Type B pancreatic cell (in vitro differentiated cells): ENCODE results near the gene RAP1GAP2. TPM values are rescaled to one million over a fixed set of nuclear protein-coding genes. Genes with fewer than 3 reads are reported as not detected.
A peak's percentile ranks its signal among the peaks of the same experiment; 100 is the strongest.

Experiments
- DNase-seq: peaks from one replicate; pipeline ENCODE4 v3.0.0; 2021; ENCODE audit warnings: mixed read lengths; ENCODE audit not compliant: unreplicated experiment; ENCODE audit errors: extremely low spot score
- H3K27ac Mint-ChIP-seq: 2 replicates; pipeline ENCODE4 v1.8.0; 2021; ENCODE audit warnings: mild to moderate bottlenecking, mixed read lengths
- H3K27me3 Mint-ChIP-seq: 2 replicates; pipeline ENCODE4 v1.8.0; 2021; ENCODE audit warnings: mixed read lengths
- H3K36me3 Mint-ChIP-seq: 2 replicates; pipeline ENCODE4 v1.8.0; 2021; ENCODE audit warnings: mixed read lengths
- H3K4me1 Mint-ChIP-seq: one replicate; pipeline ENCODE4 v1.8.0; 2021; ENCODE audit warnings: mixed read lengths; ENCODE audit not compliant: unreplicated experiment
- H3K4me3 Mint-ChIP-seq: 2 replicates; pipeline ENCODE4 v1.8.0; 2021; ENCODE audit warnings: mild to moderate bottlenecking, mixed read lengths
- H3K9me3 Mint-ChIP-seq: 2 replicates; pipeline ENCODE4 v1.8.0; 2021; ENCODE audit warnings: mixed read lengths
- CTCF ChIP-seq: fragments of 200-600 bp; sonication (generic); conservative IDR thresholded peaks from 2 replicates; pipeline ENCODE4 v1.5.0; 2021; ENCODE audit warnings: antibody characterized with exemption, mild to moderate bottlenecking
- total RNA-seq: library from RNA; stranded (reverse); gene quantifications from 2 replicates; pipeline ENCODE4 v1.2.1, GENCODE V29; 2021; ENCODE audit warnings: low replicate concordance

RAP1GAP2 gene
- total RNA-seq, 1 donor from 2014 or later = 49.7 TPM

- Mint-ChIP-seq H3K27me3 (no peaks in the 10 kb centered on the region), H3K9me3 (no peaks in the 10 kb centered on the region), H3K36me3 (no peaks in the 10 kb centered on the region), H3K4me1 (peaks cover 16% of the 10 kb centered on the region), H3K4me3 (no peak overlapping the region), H3K27ac (peak overlapping the region; percentile 74)
- no peak for TF ChIP-seq CTCF
- DNase-seq = no peak
Observed at GRCh38 chr17:2899906-2900305, 103.7 kb downstream of the RAP1GAP2 start.

- Mint-ChIP-seq H3K4me1 (peaks cover 14% of the 10 kb centered on the region), H3K9me3 (no peaks in the 10 kb centered on the region), H3K4me3 (no peak overlapping the region), H3K36me3 (no peaks in the 10 kb centered on the region), H3K27me3 (no peaks in the 10 kb centered on the region), H3K27ac (no peak overlapping the region)
- no peak for DNase-seq
- no peak for TF ChIP-seq CTCF
Observed at GRCh38 chr17:2900842-2901241, 104.6 kb downstream of the RAP1GAP2 start.

GRCh38 chr17:2901582-2901981, 105.3 kb downstream of the RAP1GAP2 start:
- no peak for TF ChIP-seq CTCF
- no peak overlapping the region for H3K4me3 Mint-ChIP-seq
- H3K4me1 Mint-ChIP-seq = peaks cover 10% of the 10 kb centered on the region
- H3K36me3 Mint-ChIP-seq = no peaks in the 10 kb centered on the region
- H3K27me3 Mint-ChIP-seq = no peaks in the 10 kb centered on the region
- no peak for DNase-seq
- peak overlapping the region; percentile 71 for H3K27ac Mint-ChIP-seq
- no peaks in the 10 kb centered on the region for H3K9me3 Mint-ChIP-seq

GRCh38 chr17:2902546-2902945, 106.3 kb downstream of the RAP1GAP2 start:
- no peaks in the 10 kb centered on the region for H3K27me3 Mint-ChIP-seq
- TF ChIP-seq CTCF = no peak
- peaks cover 10% of the 10 kb centered on the region for H3K4me1 Mint-ChIP-seq
- H3K36me3 Mint-ChIP-seq = peaks cover 7% of the 10 kb centered on the region
- no peak for DNase-seq
- H3K4me3 Mint-ChIP-seq = no peak overlapping the region
- H3K27ac Mint-ChIP-seq = no peak overlapping the region
- H3K9me3 Mint-ChIP-seq = no peaks in the 10 kb centered on the region

- TF ChIP-seq CTCF = no peak
- peak overlapping the region; percentile 32 for H3K4me3 Mint-ChIP-seq
- DNase-seq = no peak
- no peaks in the 10 kb centered on the region for H3K27me3 Mint-ChIP-seq
- peak overlapping the region; percentile 70 for H3K27ac Mint-ChIP-seq
- peaks cover 7% of the 10 kb centered on the region for H3K36me3 Mint-ChIP-seq
- no peaks in the 10 kb centered on the region for H3K9me3 Mint-ChIP-seq
- peaks cover 10% of the 10 kb centered on the region for H3K4me1 Mint-ChIP-seq
Observed at GRCh38 chr17:2903193-2903974, 107.1 kb downstream of the RAP1GAP2 start.
